AG04450 (cell line): ENCODE measurements around the gene LY86. TPM values are rescaled to one million over a fixed set of nuclear protein-coding genes. Genes with fewer than 3 reads are reported as not detected.

Experiments used
- CTCF ChIA-PET: fragments of 300-600, 350-600 bp; formaldehyde crosslinking; extraction: SDS; loops from one replicate; lab custom pipeline; 2022; ENCODE audit warnings: antibody characterized with exemption, inconsistent platforms; lab: Charles Lee
- POLR2A ChIA-PET: fragments of 350-600 bp; formaldehyde crosslinking; extraction: SDS; loops from one replicate; lab custom pipeline; 2021; ENCODE audit warnings: antibody characterized with exemption, inconsistent platforms; lab: Yijun Ruan, JAX
- DNase-seq: peaks from one replicate; pipeline ENCODE4 v3.0.0-alpha.2; 2011; ENCODE audit warnings: low read depth, low spot score
- H3K27ac ChIP-seq: one replicate; pipeline ENCODE4 v1.5.1; 2012; ENCODE audit warnings: low read depth, low read length, control low read depth
- H3K27me3 ChIP-seq: one replicate; pipeline ENCODE4 v1.6.0; 2012; ENCODE audit warnings: low read length; ENCODE audit not compliant: control insufficient read depth, insufficient read depth
- H3K4me3 ChIP-seq: 2 replicates; pipeline ENCODE4 v1.5.1; 2011; ENCODE audit warnings: mild to moderate bottlenecking, low read depth, low read length, control low read depth
- H3K9me3 ChIP-seq: 2 replicates; pipeline ENCODE4 v1.5.1; 2012; ENCODE audit warnings: low read length; ENCODE audit not compliant: control insufficient read depth, insufficient read depth
- polyA plus RNA-seq: library from polyadenylated mRNA; depleted of rRNA; stranded (reverse); fragments of >200 nt; gene quantifications from 2 replicates; pipeline ENCODE4 v1.2.3, GENCODE V29; 2011
- TF ChIP-seq, protein P1 (sequence below): IDR thresholded peaks from 2 replicates; pipeline ENCODE4 v1.5.1; 2011; ENCODE audit warnings: low read depth, low read length, control low read depth, inconsistent platforms

Gene LY86
- polyA plus RNA-seq, 1 experiment, result not detected

DNA sequence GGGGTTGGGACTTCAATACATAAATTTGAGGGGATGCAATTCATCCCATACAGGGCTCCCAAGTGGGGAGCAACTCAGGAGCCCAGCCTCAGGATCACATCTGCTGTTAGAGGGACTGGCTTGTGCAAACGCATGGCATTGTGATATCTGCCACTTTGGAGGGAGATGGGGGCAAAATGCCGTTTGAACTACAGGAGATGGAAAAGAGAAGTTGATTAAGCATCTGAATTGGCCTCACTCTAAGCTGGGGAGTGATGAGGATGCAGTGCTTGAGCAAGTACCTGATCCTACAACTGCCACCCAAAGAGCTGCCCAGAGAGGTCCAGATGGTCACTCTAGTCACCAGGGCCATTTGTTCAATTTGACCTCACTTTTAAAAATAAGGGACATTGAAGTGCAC, 2.0 kb downstream of the LY86 start:
- Histone ChIP-seq H3K27ac (no peak overlapping the region), H3K4me3 (no peak overlapping the region), H3K9me3 (peaks cover 7% of the 10 kb centered on the region; the same call in 1 of the 2 replicates), H3K27me3 (peaks cover 2% of the 10 kb centered on the region)
- TF ChIP-seq, protein P1, sequence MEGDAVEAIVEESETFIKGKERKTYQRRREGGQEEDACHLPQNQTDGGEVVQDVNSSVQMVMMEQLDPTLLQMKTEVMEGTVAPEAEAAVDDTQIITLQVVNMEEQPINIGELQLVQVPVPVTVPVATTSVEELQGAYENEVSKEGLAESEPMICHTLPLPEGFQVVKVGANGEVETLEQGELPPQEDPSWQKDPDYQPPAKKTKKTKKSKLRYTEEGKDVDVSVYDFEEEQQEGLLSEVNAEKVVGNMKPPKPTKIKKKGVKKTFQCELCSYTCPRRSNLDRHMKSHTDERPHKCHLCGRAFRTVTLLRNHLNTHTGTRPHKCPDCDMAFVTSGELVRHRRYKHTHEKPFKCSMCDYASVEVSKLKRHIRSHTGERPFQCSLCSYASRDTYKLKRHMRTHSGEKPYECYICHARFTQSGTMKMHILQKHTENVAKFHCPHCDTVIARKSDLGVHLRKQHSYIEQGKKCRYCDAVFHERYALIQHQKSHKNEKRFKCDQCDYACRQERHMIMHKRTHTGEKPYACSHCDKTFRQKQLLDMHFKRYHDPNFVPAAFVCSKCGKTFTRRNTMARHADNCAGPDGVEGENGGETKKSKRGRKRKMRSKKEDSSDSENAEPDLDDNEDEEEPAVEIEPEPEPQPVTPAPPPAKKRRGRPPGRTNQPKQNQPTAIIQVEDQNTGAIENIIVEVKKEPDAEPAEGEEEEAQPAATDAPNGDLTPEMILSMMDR, result no peak
- CTCF ChIA-PET, result no interaction called here
- POLR2A ChIA-PET, result no interaction called here
- no peak for DNase-seq

DNA sequence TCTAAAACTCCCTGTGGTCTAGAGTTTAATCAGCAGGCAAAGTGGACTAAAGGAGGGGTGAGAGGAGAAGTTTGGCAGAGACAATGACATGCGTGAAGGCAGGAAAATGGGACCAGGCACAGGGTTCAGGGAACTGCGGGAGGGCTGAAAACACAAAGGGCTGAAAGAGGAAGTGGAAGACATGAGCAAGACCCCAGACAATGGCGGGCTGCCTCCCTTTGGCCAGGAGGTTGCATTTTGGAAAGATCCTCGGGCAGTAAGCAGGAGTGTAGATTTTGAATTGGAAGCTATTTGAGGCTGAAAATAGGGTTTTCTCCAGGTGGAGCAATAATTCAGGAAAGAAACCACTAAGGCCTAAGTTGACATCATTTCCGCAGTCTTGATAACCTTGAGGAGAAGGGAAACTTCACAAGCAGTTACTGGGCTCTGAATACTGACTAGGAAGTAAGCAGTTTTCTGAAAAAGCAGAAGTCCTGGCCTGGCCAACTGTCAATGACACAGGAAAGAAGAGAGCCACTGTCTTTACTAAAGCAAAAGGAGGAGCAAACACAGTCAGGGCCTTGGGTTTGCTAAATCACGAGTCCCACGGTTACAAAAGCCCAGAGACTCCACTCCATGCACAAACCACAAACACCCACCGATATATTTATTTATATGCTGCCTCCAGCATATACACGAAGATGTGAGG, 3.4 kb downstream of the LY86 start:
- Histone ChIP-seq H3K4me3 (no peak overlapping the region), H3K27me3 (peaks cover 2% of the 10 kb centered on the region), H3K9me3 (peaks cover 7% of the 10 kb centered on the region; the same call in 1 of the 2 replicates), H3K27ac (no peak overlapping the region)
- TF ChIP-seq, protein P1, result no peak
- ChIA-PET POLR2A (no interaction called here), CTCF (no interaction called here)
- no peak for DNase-seq

DNA sequence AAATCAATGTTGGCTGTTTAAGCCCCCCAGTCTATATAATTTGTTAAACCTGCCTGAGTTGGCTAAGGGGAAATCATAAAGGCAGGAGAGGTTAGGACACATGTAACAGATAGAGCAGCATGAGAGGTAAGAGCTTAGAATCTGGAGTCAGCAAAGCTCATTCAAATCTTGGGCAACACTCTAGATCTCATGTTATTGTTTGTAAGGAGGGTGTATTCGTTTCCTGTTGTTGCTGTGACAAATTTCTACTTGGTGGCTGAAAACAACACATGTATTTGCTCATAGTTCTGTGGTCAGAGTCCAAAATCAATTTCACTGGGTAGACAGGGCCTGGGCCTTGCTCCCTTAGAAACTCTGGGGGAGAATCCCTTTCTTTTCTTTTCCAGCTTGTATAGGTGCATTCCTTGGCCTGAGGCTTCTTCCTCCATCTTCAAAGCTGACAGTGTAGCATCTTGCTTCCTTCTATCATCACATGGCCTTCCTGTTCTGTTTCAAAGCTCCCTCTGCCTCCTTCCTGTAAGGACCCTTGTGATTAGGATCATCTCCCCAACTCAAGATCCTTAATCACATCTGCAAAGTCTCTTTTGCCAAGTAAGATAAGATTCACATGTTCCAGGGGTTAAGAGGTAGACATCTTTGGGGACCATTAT, 4.4 kb downstream of the LY86 start:
- Histone ChIP-seq H3K27me3 (peaks cover 2% of the 10 kb centered on the region), H3K27ac (no peak overlapping the region), H3K9me3 (0 out of 2 replicates have a peak, but pooled peaks cover 4% of the 10 kb centered on the region), H3K4me3 (no peak overlapping the region)
- ChIA-PET POLR2A (no interaction called here), CTCF (no interaction called here)
- TF ChIP-seq, protein P1, result no peak
- DNase-seq, result no peak

DNA sequence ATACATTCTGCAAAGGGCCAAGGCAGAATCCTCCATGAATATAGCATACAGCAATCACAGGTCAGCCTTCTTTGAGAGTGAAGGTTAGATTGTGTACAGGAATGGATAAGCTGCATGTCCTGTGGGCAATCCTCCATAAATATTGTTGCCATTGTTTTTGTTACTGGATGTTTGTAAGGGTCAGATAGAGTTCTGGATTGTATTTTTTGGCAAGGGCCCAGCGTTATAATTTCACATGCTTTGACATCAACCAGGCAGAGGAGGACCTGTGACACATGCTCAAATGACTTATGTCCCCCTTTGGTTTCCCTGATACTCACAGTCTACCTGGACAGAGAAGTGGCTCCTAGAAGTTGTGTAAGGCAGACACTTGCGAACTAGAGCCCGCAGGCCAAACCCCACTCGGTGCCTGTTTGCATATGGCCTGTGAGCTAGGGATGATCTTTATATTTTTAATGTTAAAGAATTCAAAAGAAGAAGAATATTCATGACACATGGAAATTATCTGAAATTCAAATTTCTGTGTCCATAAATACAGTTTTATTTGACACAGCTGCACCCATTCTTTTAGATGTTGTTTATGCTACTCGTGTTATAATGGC, 5.4 kb downstream of the LY86 start:
- H3K9me3 ChIP-seq, result no peaks in the 10 kb centered on the region
- no peak overlapping the region for H3K27ac ChIP-seq
- no peak overlapping the region for H3K4me3 ChIP-seq
- peaks cover 2% of the 10 kb centered on the region for H3K27me3 ChIP-seq
- TF ChIP-seq, protein P1, result no peak
- no peak for DNase-seq
- ChIA-PET POLR2A (no interaction called here), CTCF (no interaction called here)

DNA sequence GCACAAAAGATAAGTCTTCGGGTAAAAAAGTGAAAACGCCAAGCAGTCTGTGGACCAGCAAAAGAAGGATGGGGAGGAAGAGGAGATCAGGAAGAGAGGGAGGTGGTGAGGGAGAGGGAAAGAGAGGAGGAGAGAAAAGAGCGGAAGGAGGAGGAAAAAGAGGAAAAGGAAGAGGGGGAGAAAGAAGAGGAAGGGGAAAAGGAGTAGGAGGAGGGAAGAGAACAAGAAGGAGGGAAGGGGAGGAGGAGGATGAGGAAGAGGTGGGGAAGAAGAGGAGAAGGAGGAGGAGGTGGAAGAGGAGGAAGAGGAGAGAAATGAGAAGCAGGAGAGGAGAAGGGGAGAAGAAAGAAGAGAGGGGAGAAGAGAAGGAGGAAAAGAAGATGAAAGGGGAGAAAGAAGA, 6.5 kb downstream of the LY86 start:
- no peak overlapping the region for H3K27ac ChIP-seq
- no peaks in the 10 kb centered on the region for H3K9me3 ChIP-seq
- ChIA-PET CTCF (no interaction called here), POLR2A (no interaction called here)
- TF ChIP-seq, protein P1, result no peak
- no peak for DNase-seq
- H3K27me3 ChIP-seq, result peaks cover 2% of the 10 kb centered on the region
- H3K4me3 ChIP-seq, result no peak overlapping the region
